GM18505 (cell line): ENCODE results near the gene FRMD3.

ENCODE experiments used
- ATAC-seq: cut with Tn5 transposase; IDR thresholded peaks from one replicate; pipeline ENCODE4 v1.9.1; 2021; ENCODE audit not compliant: unreplicated experiment
- POLR2A ChIP-seq: IDR thresholded peaks from 4 replicates; pipeline ENCODE4 v1.6.1; 2011; ENCODE audit warnings: borderline replicate concordance; ENCODE audit not compliant: insufficient read depth, insufficient read length; ENCODE audit errors: extremely low read depth

Gene FRMD3

GRCh38 chr9:83448626-83449025, 89.6 kb downstream of the FRMD3 start:
- ATAC-seq, result no peak
- no peak for TF ChIP-seq POLR2A

GRCh38 chr9:83447351-83447750, 90.8 kb downstream of the FRMD3 start:
- ATAC-seq, result no peak
- TF ChIP-seq POLR2A, result no peak

- no peak for ATAC-seq
- no peak for TF ChIP-seq POLR2A
Measured at GRCh38 chr9:83445703-83446265, 92.4 kb downstream of the FRMD3 start.

- TF ChIP-seq POLR2A, result no peak
- no peak for ATAC-seq
Measured at GRCh38 chr9:83444110-83444509, 94.1 kb downstream of the FRMD3 start.

GRCh38 chr9:83441390-83441789, 96.8 kb downstream of the FRMD3 start:
- no peak for TF ChIP-seq POLR2A

GRCh38 chr9:83440641-83441040, 97.6 kb downstream of the FRMD3 start:
- TF ChIP-seq POLR2A, result no peak
- ATAC-seq, result no peak

More at GRCh38 chr9:83441390-83441789, 96.8 kb downstream of the FRMD3 start:
- ATAC-seq, result no peak

GRCh38 chr9:83435301-83435700, 102.9 kb downstream of the FRMD3 start:
- TF ChIP-seq POLR2A, result no peak
- ATAC-seq, result no peak

GRCh38 chr9:83434254-83434653, 103.9 kb downstream of the FRMD3 start:
- TF ChIP-seq POLR2A, result no peak
- ATAC-seq, result no peak

- no peak for TF ChIP-seq POLR2A
- no peak for ATAC-seq
Measured at GRCh38 chr9:83433846-83434245, 104.4 kb downstream of the FRMD3 start.

GRCh38 chr9:83432877-83433550, 105.2 kb downstream of the FRMD3 start:
- ATAC-seq, result no peak
- no peak for TF ChIP-seq POLR2A

GRCh38 chr9:83432104-83432627, 106.0 kb downstream of the FRMD3 start:
- TF ChIP-seq POLR2A, result no peak
- ATAC-seq, result no peak

GRCh38 chr9:83431101-83432060, 106.8 kb downstream of the FRMD3 start:
- TF ChIP-seq POLR2A, result no peak
- ATAC-seq, result no peak

- no peak for TF ChIP-seq POLR2A
- no peak for ATAC-seq
Measured at GRCh38 chr9:83430681-83431080, 107.5 kb downstream of the FRMD3 start.
